Thyroid gland (tissue), 4 donors: ENCODE measurements around the gene POLR3F.

Experiments
- CTCF ChIP-seq, 6 experiments: fragments of 200-600 bp in 3 of 6; fragments of 450-650 bp in 3 of 6; sonication (generic) in 3 of 6; IDR thresholded peaks; one replicate each; pipeline ENCODE4 v1.5.1; 2016 to 2019; ENCODE audit warnings: antibody characterized with exemption in 6 of 6, mild to moderate bottlenecking in 2 of 6, inconsistent platforms in 1 of 6, moderate library complexity in 1 of 6
- POLR2A ChIP-seq, 2 donors: fragments of 450-650 bp; IDR thresholded peaks; one replicate each; pipeline ENCODE4 v1.6.1; 2017; ENCODE audit warnings: antibody characterized with exemption in 2 of 2, mild to moderate bottlenecking in 2 of 2, moderate library complexity in 1 of 2

GRCh38 chr20:18466894-18467730, at the start of gene POLR3F, which contains the start of gene DZANK1:
- TF ChIP-seq POLR2A (IDR thresholded peaks at IDR 0.05) (peak in 1 of 2 donors; percentile 39), CTCF (IDR thresholded peaks at IDR 0.05) (no peak)
